RWPE2 (cell line): ENCODE results near the gene GPA33.

Experiments used
- ATAC-seq: fragments of 200-7000 bp; cut with Tn5 transposase; 3 replicates; pipeline ENCODE4 v1.9.1; 2021; ENCODE audit warnings: low read depth
- DNase-seq: peaks from one replicate; pipeline ENCODE4 v3.0.0-alpha.2; 2020; ENCODE audit warnings: low spot score
- H3K27ac ChIP-seq: fragments of 450-650 bp; 2 replicates; pipeline ENCODE4 v1.5.1; 2017; ENCODE audit warnings: mild to moderate bottlenecking; ENCODE audit not compliant: poor library complexity, severe bottlenecking
- H3K27me3 ChIP-seq: fragments of 250-450 bp; sonication (Bioruptor Pico); 2 replicates; pipeline ENCODE4 v1.5.1; 2021; ENCODE audit warnings: mild to moderate bottlenecking, moderate library complexity; ENCODE audit not compliant: insufficient read depth, poor library complexity, severe bottlenecking
- H3K36me3 ChIP-seq: fragments of 250-450 bp; sonication (Bioruptor Pico); 2 replicates; pipeline ENCODE4 v1.5.1; 2020; ENCODE audit warnings: low read depth, mild to moderate bottlenecking, moderate library complexity
- H3K4me1 ChIP-seq: fragments of 250-450 bp; sonication (Bioruptor Pico); 2 replicates; pipeline ENCODE4 v1.5.1; 2021; ENCODE audit warnings: mild to moderate bottlenecking, moderate library complexity; ENCODE audit not compliant: insufficient read depth, poor library complexity, severe bottlenecking
- H3K4me3 ChIP-seq: fragments of 250-450 bp; sonication (Bioruptor Pico); 2 replicates; pipeline ENCODE4 v1.5.1; 2021; ENCODE audit warnings: mild to moderate bottlenecking, moderate library complexity; ENCODE audit not compliant: severe bottlenecking
- H3K9me3 ChIP-seq: fragments of 250-450 bp; sonication (Bioruptor Pico); 2 replicates; pipeline ENCODE4 v1.5.1; 2021; ENCODE audit warnings: mild to moderate bottlenecking, moderate library complexity; ENCODE audit not compliant: severe bottlenecking
- TF ChIP-seq, protein P1 (sequence below): fragments of 450-650 bp; IDR thresholded peaks from one replicate; pipeline ENCODE4 v1.5.1; 2017; ENCODE audit warnings: mild to moderate bottlenecking, moderate library complexity; ENCODE audit not compliant: poor library complexity, severe bottlenecking

GPA33 gene

DNA sequence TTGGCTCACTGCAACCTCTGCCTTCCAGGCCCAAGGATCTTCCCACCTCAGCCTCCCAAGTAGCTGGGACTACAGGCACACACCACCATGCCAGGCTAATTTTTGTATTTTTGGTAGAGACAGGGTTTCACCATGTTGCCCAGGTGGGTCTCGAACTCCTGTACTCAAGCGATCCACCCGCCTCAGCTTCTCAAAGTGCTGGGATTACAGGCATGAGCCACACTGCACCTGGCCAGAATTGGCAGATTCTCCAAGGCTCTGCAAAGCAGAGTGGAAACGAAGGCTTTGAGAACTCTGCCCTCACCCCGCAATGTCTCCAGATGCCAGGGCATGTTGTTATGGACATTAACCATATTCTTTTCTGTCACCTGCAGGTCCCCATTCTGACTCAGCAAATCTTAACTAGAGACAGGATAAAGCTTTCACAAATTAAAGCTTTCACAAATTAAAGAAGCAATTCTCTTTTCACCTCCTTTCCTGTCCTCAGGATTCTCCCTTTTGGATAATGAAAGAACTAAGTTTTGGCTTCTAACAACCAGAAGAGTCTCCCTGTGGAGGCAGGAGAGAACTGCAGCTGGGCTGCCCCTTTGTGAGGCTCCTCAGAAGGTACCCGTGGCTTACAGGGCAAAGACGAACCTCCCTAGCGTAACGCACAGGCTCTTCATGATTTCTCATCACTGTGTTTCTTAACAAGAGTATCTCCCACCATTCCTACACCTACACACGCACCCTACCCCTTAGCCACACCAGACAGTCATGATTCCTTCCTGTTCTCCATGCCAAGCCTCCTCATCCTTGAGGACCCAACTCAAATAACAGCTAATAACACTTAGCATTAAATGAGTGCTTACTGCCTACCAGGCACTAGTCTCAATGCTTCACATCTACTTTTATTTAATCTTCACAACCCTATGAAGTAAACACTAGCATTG is 29.8 kb downstream of the GPA33 start:
- no peak for DNase-seq

DNA sequence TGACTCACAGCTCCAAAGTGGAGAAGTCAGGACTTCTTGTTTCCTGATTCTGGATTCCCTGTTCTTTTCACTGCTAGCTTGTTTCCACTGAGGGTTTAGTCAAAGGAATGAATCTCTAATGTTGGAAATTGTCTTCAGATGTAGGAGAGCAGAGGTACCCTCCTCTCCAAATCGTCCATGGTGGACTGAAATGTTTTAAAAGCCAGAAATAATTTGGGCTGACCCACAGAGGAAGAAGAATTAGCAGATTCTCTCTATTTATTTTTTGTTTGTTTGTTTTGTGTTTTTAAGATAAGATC is 30.4 kb downstream of the GPA33 start:
- no peak overlapping the region for H3K27ac ChIP-seq
- H3K27me3 ChIP-seq = no peaks in the 10 kb centered on the region
- no peak for DNase-seq
- H3K4me1 ChIP-seq = no peaks in the 10 kb centered on the region
- H3K9me3 ChIP-seq = no peaks in the 10 kb centered on the region
- no peak for ATAC-seq
- H3K36me3 ChIP-seq = no peaks in the 10 kb centered on the region
- no peak overlapping the region for H3K4me3 ChIP-seq
- TF ChIP-seq, protein P1, sequence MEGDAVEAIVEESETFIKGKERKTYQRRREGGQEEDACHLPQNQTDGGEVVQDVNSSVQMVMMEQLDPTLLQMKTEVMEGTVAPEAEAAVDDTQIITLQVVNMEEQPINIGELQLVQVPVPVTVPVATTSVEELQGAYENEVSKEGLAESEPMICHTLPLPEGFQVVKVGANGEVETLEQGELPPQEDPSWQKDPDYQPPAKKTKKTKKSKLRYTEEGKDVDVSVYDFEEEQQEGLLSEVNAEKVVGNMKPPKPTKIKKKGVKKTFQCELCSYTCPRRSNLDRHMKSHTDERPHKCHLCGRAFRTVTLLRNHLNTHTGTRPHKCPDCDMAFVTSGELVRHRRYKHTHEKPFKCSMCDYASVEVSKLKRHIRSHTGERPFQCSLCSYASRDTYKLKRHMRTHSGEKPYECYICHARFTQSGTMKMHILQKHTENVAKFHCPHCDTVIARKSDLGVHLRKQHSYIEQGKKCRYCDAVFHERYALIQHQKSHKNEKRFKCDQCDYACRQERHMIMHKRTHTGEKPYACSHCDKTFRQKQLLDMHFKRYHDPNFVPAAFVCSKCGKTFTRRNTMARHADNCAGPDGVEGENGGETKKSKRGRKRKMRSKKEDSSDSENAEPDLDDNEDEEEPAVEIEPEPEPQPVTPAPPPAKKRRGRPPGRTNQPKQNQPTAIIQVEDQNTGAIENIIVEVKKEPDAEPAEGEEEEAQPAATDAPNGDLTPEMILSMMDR = no peak

More for the DNA sequence above, 29.8 kb downstream of the GPA33 start:
- Histone ChIP-seq H3K27ac (no peak overlapping the region), H3K27me3 (no peaks in the 10 kb centered on the region), H3K9me3 (no peaks in the 10 kb centered on the region), H3K4me1 (no peaks in the 10 kb centered on the region), H3K36me3 (no peaks in the 10 kb centered on the region), H3K4me3 (no peak overlapping the region)
- TF ChIP-seq, protein P1 = no peak
- ATAC-seq = no peak

DNA sequence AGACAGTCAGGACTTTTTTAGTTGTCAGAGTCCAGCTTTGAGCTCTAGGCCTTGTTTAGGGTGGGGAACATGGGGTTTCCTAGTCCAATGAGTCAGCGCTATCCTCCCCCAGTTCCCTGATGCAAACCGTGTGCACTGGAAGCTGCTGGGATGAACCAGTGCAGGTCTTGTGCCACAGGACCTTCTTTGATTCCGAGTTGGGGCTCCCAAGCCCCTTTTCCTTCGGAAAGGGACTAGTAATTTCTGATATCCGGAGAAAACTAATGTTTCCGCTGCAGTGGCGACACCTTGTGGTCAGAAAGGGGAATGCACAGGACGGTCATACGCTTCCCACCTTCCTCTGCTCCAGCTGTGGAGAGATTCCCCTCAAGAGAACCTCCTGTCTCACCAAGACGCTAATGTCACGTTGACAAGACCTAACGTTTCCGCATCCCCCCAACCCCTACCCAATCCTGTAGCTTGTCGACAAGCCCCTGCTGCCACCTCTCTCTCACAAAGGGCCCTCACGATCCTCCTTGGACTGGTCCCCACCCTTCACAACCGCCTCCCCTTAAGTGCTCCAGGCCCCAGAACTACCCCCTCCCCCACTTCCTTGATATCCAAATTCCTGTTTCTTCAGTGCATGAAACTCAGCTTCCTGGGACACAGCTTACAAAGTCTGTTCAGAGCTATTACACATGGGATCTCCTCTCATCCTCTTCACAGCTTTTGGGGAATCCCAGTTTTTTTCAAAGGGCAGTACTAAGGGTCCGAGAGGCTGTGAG is 30.9 kb downstream of the GPA33 start:
- no peak overlapping the region for H3K27ac ChIP-seq
- peak; percentile 43 for ATAC-seq
- no peaks in the 10 kb centered on the region for H3K36me3 ChIP-seq
- TF ChIP-seq, protein P1 = peak; percentile 91
- DNase-seq = no peak
- H3K4me1 ChIP-seq = no peaks in the 10 kb centered on the region
- no peak overlapping the region for H3K4me3 ChIP-seq
- H3K9me3 ChIP-seq = no peaks in the 10 kb centered on the region
- no peaks in the 10 kb centered on the region for H3K27me3 ChIP-seq

DNA sequence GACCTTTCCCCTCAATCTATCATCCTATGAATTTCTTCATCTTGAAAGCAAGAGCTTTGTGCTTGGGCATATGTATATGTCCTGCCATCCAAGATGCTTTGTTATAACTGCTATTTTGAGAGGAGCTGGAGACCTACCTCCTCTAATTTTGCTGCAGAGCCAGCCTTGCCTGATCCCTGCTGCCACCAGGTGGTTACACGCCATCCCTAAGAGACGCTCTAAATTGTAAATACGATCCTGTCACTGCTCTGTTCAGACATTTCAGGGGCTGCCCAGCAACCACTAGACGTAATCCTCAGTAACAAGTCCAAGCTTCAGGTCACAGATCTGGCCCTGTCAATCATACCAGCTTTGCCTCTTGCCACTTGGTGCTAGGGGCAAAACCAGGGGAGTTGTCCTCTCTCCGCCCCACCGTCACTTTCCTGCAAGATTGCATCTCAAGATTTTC is 32.9 kb downstream of the GPA33 start:
- no peak for DNase-seq
- no peaks in the 10 kb centered on the region for H3K27me3 ChIP-seq
- H3K9me3 ChIP-seq = no peaks in the 10 kb centered on the region
- peak; percentile 75 for ATAC-seq
- TF ChIP-seq, protein P1 = peak; percentile 65
- H3K4me3 ChIP-seq = no peak overlapping the region
- no peaks in the 10 kb centered on the region for H3K4me1 ChIP-seq
- no peak overlapping the region for H3K27ac ChIP-seq
- H3K36me3 ChIP-seq = no peaks in the 10 kb centered on the region
